Heart left ventricle (tissue), 16 donors: ENCODE results near the gene TPSAB1. TPM values are rescaled to one million over a fixed set of nuclear protein-coding genes. Genes with fewer than 3 reads are reported as not detected.
"Not testable (repeated sequence)": the region's sequence is repeated elsewhere in the genome, so short reads cannot be mapped to it uniquely, and the experiment has no call there.

ENCODE experiments used
- ATAC-seq, 4 donors: fragments of 200-7000 bp; cut with Tn5 transposase; one replicate each; pipeline ENCODE4 v1.9.1; 2020 to 2022; ENCODE audit warnings: moderate library complexity in 4 of 4, mild to moderate bottlenecking in 3 of 4, moderate number of reproducible peaks in 1 of 4
- DNase-seq, 5 donors: peaks; one replicate each; pipeline ENCODE4 v3.0.0-alpha.2; 2020
- H3K27ac ChIP-seq, 12 donors: fragments of 200-600 bp; sonication (generic) in 4 of 12; one replicate each; pipeline versions ENCODE4 v1.5.0 to v1.8.0; 2016 to 2022; ENCODE audit warnings: mild to moderate bottlenecking in 2 of 12
- H3K27me3 ChIP-seq, 9 donors: fragments of 200-600 bp; sonication (generic) in 2 of 9; one replicate each; pipeline versions ENCODE4 v1.5.1 to v1.8.0; 2016 to 2022; ENCODE audit warnings: mild to moderate bottlenecking in 3 of 9
- H3K36me3 ChIP-seq, 9 donors: fragments of 200-600 bp; sonication (generic) in 2 of 9; one replicate each; pipeline versions ENCODE4 v1.5.0 to v1.8.0; 2018 to 2022; ENCODE audit warnings: mild to moderate bottlenecking in 2 of 9
- H3K4me1 ChIP-seq, 12 donors: fragments of 200-600 bp; sonication (generic) in 4 of 12; one replicate each; pipeline versions ENCODE4 v1.5.0 to v1.8.0; 2016 to 2022; ENCODE audit warnings: mild to moderate bottlenecking in 3 of 12
- H3K4me3 ChIP-seq, 12 donors: fragments of 200-600 bp; sonication (generic) in 4 of 12; one replicate each; pipeline versions ENCODE4 v1.5.0 to v1.8.0; 2017 to 2022; ENCODE audit warnings: mild to moderate bottlenecking in 9 of 12, moderate library complexity in 4 of 12
- H3K9me3 ChIP-seq, 12 donors: fragments of 200-600 bp; sonication (generic) in 4 of 12; one replicate each; pipeline versions ENCODE4 v1.5.0 to v1.8.0; 2016 to 2022; ENCODE audit warnings: mild to moderate bottlenecking in 1 of 12
- CTCF ChIP-seq, 12 donors: fragments of 200-600 bp; sonication (generic) in 4 of 12; IDR thresholded peaks; one replicate each; pipeline versions ENCODE4 v1.5.0 to v1.8.0; 2018 to 2022; ENCODE audit warnings: antibody characterized with exemption in 12 of 12, mild to moderate bottlenecking in 5 of 12
- POLR2A ChIP-seq, 2 donors: fragments of 450-650 bp; IDR thresholded peaks; one replicate each; pipeline ENCODE4 v1.6.1; 2017; ENCODE audit warnings: antibody characterized with exemption in 2 of 2, mild to moderate bottlenecking in 2 of 2, moderate library complexity in 2 of 2
- WGBS, 4 donors: extraction: QIAGEN DNeasy Blood & Tissue Kit in 2 of 4; methylation state at CpG; one replicate each; pipeline versions ENCODE4 v1.1.5 to v1.1.7; 2013 to 2018; 5-methylcytosine and 5-hydroxymethylcytosine counted together
- intact Hi-C, 10 donors: fragments of 100-400 bp; cut with DNase I; formaldehyde crosslinking; loops; one replicate each; pipeline versions ENCODE4 v1.11.1 to v1.14.2; 2022
- polyA plus RNA-seq, 2 donors: library from polyadenylated mRNA; stranded (reverse); fragments of 200-250 nt; gene quantifications; one replicate each; pipeline ENCODE4 v1.2.3, GENCODE V29; 2013
- total RNA-seq, 9 donors: library from RNA; depleted of rRNA in 2 of 9; stranded (reverse); fragments of >200 nt in 2 of 9; fragmentation: NEBNext Ultra II Directional in 3 of 9; extraction: Animal tissue kit (Norgen Biotek cat#: 25700) in 3 of 9; gene quantifications; one replicate each; pipeline versions ENCODE4 v1.1.0 to v1.2.4, GENCODE V29; 2016 to 2023
- donor health status: ischemic (EF 13 %, LVEDD 7.1; RV severe dilation, severe dysfunction).
- donor health status: healthy with polysubstance abuse.
- donor health status: DM: no; HTN: yes; CAD: no.
- donor health status: DM: no; HTN: no; CAD: no.
- donor health status: ischemic (EF 25% LVEDD 6.9; RV normal size, moderate dysfunction).
- donor health status: ischemic (EF 25% LVEDD 5.7; RV mildly dilated, moderate dysfunction).
- donor health status: healthy.
- donor health status: DM: yes; HTN: yes; CAD: no.
- donor health status: ischemic (EF 35%, LVEDD 5.7; RV mildly dilated, moderate dysfunction).
- donor health status: nonischemic (EF 11% LVEDD 7.7; RV severe dilation, severe dysfunction).
- donor health status: DM: yes; HTN: yes; CAD: no.
- donor health status: PGD.
- donor health status: ischemic (EF 29% LVEDD 5.4; RV normal size, mild dysfunction).
- donor health status: nonischemic (EF 23%, LVEDD 6.1; RV moderate dilation, normal function).

TPSAB1 gene
- total and polyA plus RNA-seq, 11 donors, result 1.1 to 14.3 (median 3.4) TPM; not detected in 1

- TF ChIP-seq CTCF (IDR thresholded peaks at IDR 0.05), result no peak
- TF ChIP-seq POLR2A (IDR thresholded peaks at IDR 0.05), result no peak
- DNase-seq (peak in 1 of 5 donors; percentile 6), ATAC-seq (no peak)
- intact Hi-C loops, result no loop called here
- WGBS, 4 donors, result 80 to 87% (median 83%) methylated on average over 9 of the region's 9 CpGs
- Histone ChIP-seq H3K36me3 (no peaks in the 10 kb centered on the region), H3K27me3 (no peaks in the 10 kb centered on the region), H3K27ac (no peak overlapping the region), H3K9me3 (no peaks in the 10 kb centered on the region), H3K4me1 (no peaks in the 10 kb centered on the region), H3K4me3 (no peak overlapping the region)
These were observed 2.5 kb upstream of the TPSAB1 start for GRCh38 chr16:1237990-1238389.

- ATAC-seq (peak in 2 of 4 donors; percentile 8 to 21), DNase-seq (peak in 2 of 5 donors; percentile 5 to 14)
- H3K4me1 ChIP-seq, H3K9me3 ChIP-seq, intact Hi-C loops, H3K36me3 ChIP-seq, H3K4me3 ChIP-seq, H3K27ac ChIP-seq, H3K27me3 ChIP-seq: not testable (repeated sequence)
- 51 to 72% (median 63%) methylated on average over 14 to 20 of the region's 23 CpGs for WGBS, 4 donors
These were observed 1.6 kb upstream of the TPSAB1 start for GRCh38 chr16:1238909-1239308.

- intact Hi-C loops, result not testable (repeated sequence)
These were observed 930 bp upstream of the TPSAB1 start for GRCh38 chr16:1239575-1239974.

GRCh38 chr16:1241081-1241480 is 576 bp downstream of the TPSAB1 start:
- intact Hi-C loops, H3K4me1 ChIP-seq, H3K27ac ChIP-seq, H3K4me3 ChIP-seq, H3K36me3 ChIP-seq, H3K9me3 ChIP-seq: not testable (repeated sequence)
- ATAC-seq, result peak in 1 of 4 donors; percentile 24
- peak in 1 of 5 donors; percentile 10 for DNase-seq
- 81% methylated on average over 12 of the region's 15 CpGs; no CpG with 5 or more reads in 2 of the 4 donors for WGBS, 4 donors
- peaks cover 0 to 18% (median 3%) of the 10 kb centered on the region in 9 donors for H3K27me3 ChIP-seq

More at GRCh38 chr16:1239575-1239974, 930 bp upstream of the TPSAB1 start:
- not testable (repeated sequence) for H3K4me1 ChIP-seq, H3K9me3 ChIP-seq, H3K27ac ChIP-seq, H3K36me3 ChIP-seq, ATAC-seq, H3K27me3 ChIP-seq, H3K4me3 ChIP-seq
- peak in 3 of 5 donors; percentile 1 to 17 (median 3) for DNase-seq
- 79 to 89% (median 84%) methylated on average over 6 to 9 of the region's 9 CpGs for WGBS, 4 donors

- not testable (repeated sequence) for ATAC-seq
These were observed 2.9 kb downstream of the TPSAB1 start for GRCh38 chr16:1243363-1243762.

GRCh38 chr16:1243907-1244850 is 3.7 kb downstream of the TPSAB1 start:
- peaks cover 0 to 23% (median 3%) of the 10 kb centered on the region in 9 donors for H3K27me3 ChIP-seq
- DNase-seq, result peak in 2 of 5 donors; percentile 17 to 21
- H3K36me3 ChIP-seq, intact Hi-C loops, H3K4me1 ChIP-seq, ATAC-seq, H3K27ac ChIP-seq, H3K4me3 ChIP-seq, H3K9me3 ChIP-seq: not testable (repeated sequence)
- 59 to 66% (median 63%) methylated on average over 11 to 30 of the region's 32 CpGs for WGBS, 4 donors

More at GRCh38 chr16:1243363-1243762, 2.9 kb downstream of the TPSAB1 start:
- H3K4me3 ChIP-seq, H3K36me3 ChIP-seq, intact Hi-C loops, H3K4me1 ChIP-seq, DNase-seq, H3K27ac ChIP-seq, H3K9me3 ChIP-seq: not testable (repeated sequence)
- peaks cover 0 to 23% (median 3%) of the 10 kb centered on the region in 9 donors for H3K27me3 ChIP-seq
- WGBS, 4 donors, result 50 to 74% (median 63%) methylated on average over 6 to 7 of the region's 11 CpGs
